Activated T-cell treated with anti-CD3 and anti-CD28 coated beads, Interleukin-2, amount 50 U/mL, for 4 hours (primary cell): ENCODE data around the gene ASCL2. TPM values are rescaled to one million over a fixed set of nuclear protein-coding genes. Genes with fewer than 3 reads are reported as not detected.
"Not testable (repeated sequence)": the region's sequence is repeated elsewhere in the genome, so short reads cannot be mapped to it uniquely, and the experiment has no call there.

ENCODE experiments used
- ATAC-seq, 2 donors: fragments of 200-7000 bp; cut with Tn5 transposase; one replicate each; pipeline ENCODE4 v1.10.0; 2021
- DNase-seq: peaks from one replicate; pipeline ENCODE4 v3.0.0-alpha.2; 2020
- H3K27me3 Mint-ChIP-seq: one replicate; pipeline ENCODE4 v1.8.0; 2021; ENCODE audit warnings: low read depth, mixed read lengths
- H3K36me3 Mint-ChIP-seq: one replicate; pipeline ENCODE4 v1.8.0; 2022; ENCODE audit warnings: mixed read lengths; ENCODE audit not compliant: insufficient read depth
- H3K4me1 Mint-ChIP-seq: one replicate; pipeline ENCODE4 v1.8.0; 2021; ENCODE audit warnings: low read depth, mixed read lengths
- H3K4me3 Mint-ChIP-seq: one replicate; pipeline ENCODE4 v1.8.0; 2021; ENCODE audit warnings: mild to moderate bottlenecking, moderate library complexity, mixed read lengths
- H3K9me3 Mint-ChIP-seq: one replicate; pipeline ENCODE4 v1.8.0; 2021; ENCODE audit warnings: mixed read lengths
- total RNA-seq, 3 donors: library from RNA; stranded (reverse); gene quantifications; one replicate each; pipeline ENCODE4 v1.2.1, GENCODE V29; 2021

The ASCL2 gene
- total RNA-seq, 3 donors from 2014 or later, result 1.2 to 2.4 (median 1.7) TPM

DNA sequence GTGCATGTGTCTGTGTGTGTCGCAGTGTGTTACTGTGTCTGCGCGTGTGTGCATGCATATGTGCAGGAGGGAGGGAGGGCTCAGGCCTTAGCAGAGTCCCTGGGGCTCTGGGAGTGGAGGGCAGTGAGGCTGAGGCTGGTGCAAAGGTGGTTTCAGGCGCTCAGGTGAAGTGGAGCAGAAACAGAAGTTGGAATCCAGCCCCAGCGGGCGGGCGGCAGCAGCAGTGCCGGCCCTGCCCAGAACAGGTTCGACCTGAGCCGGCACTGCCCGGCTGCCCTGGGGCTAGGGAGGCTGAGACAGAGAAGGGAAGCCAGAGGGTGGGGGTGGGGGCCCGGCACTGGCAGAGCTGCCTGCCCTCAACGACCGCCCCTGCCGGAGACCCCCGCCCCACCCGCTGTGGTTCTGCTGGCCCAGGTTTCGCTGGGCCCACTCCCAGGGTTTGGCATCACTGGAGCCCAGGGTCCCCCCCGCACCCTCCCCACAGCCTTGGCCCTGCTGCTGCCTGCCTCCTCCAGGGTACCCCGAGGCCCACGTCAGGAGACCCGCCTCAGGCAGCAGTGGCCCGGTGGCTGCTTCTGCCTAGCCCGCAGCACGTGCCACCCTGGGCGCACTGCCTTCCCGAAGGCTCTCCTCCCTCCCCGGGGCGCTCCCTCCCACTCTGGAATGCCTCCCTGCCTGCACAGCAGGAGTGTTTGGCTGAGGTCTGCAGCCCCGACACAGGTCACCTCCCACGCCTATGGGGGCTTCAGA lies 13.3 kb downstream of the ASCL2 start:
- no peak for ATAC-seq
- no peaks in the 10 kb centered on the region for H3K9me3 Mint-ChIP-seq
- no peaks in the 10 kb centered on the region for H3K27me3 Mint-ChIP-seq
- DNase-seq, result no peak
- no peak overlapping the region for H3K4me3 Mint-ChIP-seq
- no peaks in the 10 kb centered on the region for H3K4me1 Mint-ChIP-seq
- H3K36me3 Mint-ChIP-seq, result no peaks in the 10 kb centered on the region

DNA sequence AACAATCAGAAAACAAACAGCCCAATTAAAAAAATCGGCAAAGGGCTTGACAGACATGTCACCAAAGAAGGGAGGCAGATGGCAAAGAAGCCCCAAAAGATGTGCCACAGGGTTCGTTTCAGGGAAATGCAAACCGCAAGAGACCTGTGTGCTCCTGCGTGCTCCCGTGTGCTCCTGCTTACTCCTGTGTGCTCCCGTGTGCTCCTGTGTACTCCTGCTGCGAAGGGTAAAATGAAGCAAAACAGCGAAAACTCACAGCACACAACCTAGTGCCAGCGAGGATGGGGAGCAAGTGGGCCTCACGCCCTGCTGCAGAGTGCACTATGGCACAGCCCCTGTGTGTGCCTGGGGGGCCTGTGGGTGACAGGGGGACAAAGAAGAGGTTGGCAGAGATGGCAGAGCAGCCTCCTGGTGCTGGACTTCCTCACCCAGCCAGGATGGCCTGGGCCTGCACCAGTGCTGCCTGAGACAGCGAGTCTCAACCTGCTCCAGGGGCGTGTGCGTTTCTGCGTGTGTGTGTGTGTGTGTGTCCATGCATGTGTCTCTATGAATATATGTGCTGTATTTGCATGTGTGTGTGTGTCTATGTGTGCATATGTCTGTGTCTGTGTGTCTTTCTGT lies 14.0 kb downstream of the ASCL2 start:
- Mint-ChIP-seq H3K9me3 (no peaks in the 10 kb centered on the region), H3K4me1 (no peaks in the 10 kb centered on the region), H3K36me3 (no peaks in the 10 kb centered on the region), H3K4me3 (no peak overlapping the region), H3K27me3 (no peaks in the 10 kb centered on the region)
- no peak for ATAC-seq
- DNase-seq, result no peak

DNA sequence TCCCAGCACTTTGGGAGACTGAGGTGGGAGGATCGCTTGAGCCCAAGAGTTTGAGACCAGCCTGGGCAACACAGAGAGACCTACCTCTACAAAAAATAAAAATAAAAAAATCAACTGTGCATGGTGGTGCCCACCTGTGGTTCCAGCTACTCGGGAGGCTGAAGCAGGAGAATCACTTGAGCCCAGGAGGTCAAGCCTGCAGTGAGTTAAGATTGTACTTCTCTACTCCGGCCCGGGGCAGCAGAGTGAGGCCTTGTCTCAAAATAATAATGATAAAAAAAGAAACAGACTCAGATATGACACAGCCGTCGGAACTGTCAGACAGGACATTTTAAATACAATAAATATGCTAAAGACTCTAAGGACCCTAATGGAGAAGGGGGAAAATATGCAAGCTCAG lies 18.4 kb downstream of the ASCL2 start:
- DNase-seq, result no peak
- Mint-ChIP-seq H3K4me1 (no peaks in the 10 kb centered on the region), H3K9me3 (no peaks in the 10 kb centered on the region), H3K36me3 (no peaks in the 10 kb centered on the region), H3K27me3 (peaks cover 9% of the 10 kb centered on the region), H3K4me3 (no peak overlapping the region)
- ATAC-seq, result no peak

DNA sequence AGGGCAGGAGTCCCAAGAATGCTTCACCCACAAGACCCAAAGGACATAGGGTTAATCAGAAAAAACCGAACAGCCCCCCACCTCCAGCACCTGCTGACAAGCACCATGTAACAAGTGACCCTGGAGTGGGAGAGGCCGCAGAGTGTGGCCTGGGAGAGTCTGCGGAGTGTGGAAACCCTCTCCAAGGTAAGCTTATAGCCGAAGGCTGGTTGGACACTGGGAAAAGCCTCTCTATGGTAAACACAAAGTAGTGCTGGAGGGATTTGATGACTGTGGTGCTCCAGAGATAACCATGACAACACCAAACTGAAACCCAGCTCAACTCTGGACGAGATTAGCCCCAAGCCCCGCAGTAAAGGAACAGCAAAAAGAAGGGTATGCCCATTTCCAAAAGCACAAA lies 19.2 kb downstream of the ASCL2 start:
- Mint-ChIP-seq H3K4me3 (no peak overlapping the region), H3K27me3 (peaks cover 9% of the 10 kb centered on the region), H3K9me3 (no peaks in the 10 kb centered on the region), H3K4me1 (no peaks in the 10 kb centered on the region), H3K36me3 (no peaks in the 10 kb centered on the region)
- ATAC-seq (no peak), DNase-seq (no peak)

DNA sequence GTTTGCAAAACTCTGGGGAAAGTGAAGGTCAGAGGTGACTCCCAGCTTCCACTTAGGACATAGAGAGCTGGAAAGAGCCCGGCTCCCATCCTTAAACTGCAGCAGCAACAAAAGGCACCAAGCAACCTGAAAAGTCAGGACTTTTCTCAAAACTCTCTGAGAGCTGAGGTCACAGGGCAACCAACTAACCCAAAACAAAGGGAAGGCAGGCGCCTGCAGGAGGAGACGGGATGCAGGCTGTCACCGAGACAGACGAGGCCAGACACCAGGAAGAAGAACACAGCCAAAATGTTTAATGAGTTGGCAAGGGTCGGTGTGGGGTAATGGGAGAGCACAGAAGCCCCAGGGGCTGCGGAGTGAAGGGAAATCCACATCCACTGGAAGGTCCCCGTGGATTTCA lies 19.9 kb downstream of the ASCL2 start:
- Mint-ChIP-seq H3K27me3 (peaks cover 9% of the 10 kb centered on the region), H3K4me3 (no peak overlapping the region), H3K4me1 (no peaks in the 10 kb centered on the region), H3K36me3 (no peaks in the 10 kb centered on the region), H3K9me3 (no peaks in the 10 kb centered on the region)
- DNase-seq, result no peak
- ATAC-seq, result no peak

DNA sequence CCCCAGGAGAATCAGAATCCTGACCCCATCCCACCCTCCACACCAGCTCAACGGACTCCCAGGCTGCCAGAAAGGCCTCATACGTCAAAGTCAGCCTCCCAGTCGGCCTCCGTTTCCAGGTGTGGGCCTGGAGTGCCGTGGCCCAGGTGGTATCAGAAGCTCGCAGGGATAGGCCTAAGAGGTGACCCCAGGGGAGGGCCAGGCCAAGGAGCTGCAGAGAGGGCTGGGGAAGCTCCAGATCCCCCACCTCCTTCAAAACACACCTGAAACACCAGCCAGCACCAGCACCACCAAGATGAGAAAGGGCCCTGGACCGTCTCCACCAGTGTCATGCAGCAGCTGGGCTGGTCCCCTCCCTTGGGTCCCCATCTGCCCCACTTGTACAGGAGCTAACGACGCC lies 20.3 kb downstream of the ASCL2 start:
- peaks cover 9% of the 10 kb centered on the region for H3K27me3 Mint-ChIP-seq

DNA sequence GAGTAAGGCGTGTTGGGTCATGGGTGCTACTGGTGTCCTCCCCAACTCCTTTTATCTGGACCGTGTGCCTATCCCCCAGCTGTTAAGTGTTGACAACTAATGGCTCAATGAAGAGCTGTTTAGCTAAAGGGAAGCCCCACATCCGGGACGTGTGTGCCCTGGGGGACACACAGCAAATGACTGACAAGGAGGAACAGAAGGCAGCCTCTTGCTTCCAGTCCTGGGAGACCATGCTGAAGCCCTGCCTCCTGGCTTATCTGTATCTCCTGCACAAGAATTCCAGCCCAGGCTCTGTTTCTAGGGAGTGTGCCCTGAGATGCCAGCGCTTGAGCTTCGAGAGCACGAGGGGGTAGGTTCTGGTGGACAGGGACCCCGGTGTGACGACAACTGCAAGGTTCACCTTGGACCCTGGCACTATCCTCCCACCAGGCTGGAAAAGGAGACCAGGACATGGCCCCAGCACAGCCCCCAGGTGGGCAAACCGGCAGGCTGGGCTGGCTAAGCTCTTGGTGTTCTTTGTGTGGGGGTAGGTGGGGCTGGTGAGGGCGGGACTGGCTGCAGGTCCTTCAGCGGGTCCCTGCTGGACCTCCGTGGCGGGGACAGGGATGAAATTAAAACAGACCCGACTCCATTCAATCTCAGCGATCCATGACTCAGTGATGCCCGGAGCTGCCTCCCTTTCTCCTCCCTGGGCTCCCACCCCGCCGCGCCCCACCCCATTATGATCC lies 21.0 kb downstream of the ASCL2 start:
- H3K9me3 Mint-ChIP-seq, result no peaks in the 10 kb centered on the region
- ATAC-seq (no peak), DNase-seq (no peak)
- peaks cover 9% of the 10 kb centered on the region for H3K27me3 Mint-ChIP-seq
- H3K4me1 Mint-ChIP-seq, result no peaks in the 10 kb centered on the region
- H3K36me3 Mint-ChIP-seq, result no peaks in the 10 kb centered on the region
- H3K4me3 Mint-ChIP-seq, result no peak overlapping the region

More for the DNA sequence above, 20.3 kb downstream of the ASCL2 start:
- Mint-ChIP-seq H3K4me3 (no peak overlapping the region), H3K9me3 (no peaks in the 10 kb centered on the region), H3K36me3 (no peaks in the 10 kb centered on the region), H3K4me1 (no peaks in the 10 kb centered on the region)
- no peak for ATAC-seq
- no peak for DNase-seq

DNA sequence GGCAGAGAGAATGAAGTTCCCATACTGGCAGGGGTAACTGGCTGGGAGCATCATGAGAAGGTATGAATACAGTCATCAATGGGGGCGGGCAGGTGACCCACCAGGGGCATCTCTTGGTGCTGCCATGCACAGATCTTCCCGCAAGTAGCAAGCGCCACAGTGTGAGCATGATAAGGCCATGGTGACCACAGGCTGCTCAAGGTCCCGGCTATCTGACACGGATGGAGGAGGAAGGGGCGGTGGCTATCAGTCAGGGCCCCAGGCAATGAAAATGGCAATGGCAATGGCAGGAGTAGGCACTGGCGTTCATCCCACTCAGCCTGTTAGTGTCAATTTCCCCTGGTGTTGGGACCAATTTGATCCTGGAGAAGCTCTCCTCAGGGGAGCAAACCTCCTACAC lies 21.6 kb downstream of the ASCL2 start:
- ATAC-seq, result no peak
- Mint-ChIP-seq H3K9me3 (no peaks in the 10 kb centered on the region), H3K27me3 (peaks cover 9% of the 10 kb centered on the region), H3K36me3 (no peaks in the 10 kb centered on the region), H3K4me3 (no peak overlapping the region), H3K4me1 (no peaks in the 10 kb centered on the region)
- no peak for DNase-seq

DNA sequence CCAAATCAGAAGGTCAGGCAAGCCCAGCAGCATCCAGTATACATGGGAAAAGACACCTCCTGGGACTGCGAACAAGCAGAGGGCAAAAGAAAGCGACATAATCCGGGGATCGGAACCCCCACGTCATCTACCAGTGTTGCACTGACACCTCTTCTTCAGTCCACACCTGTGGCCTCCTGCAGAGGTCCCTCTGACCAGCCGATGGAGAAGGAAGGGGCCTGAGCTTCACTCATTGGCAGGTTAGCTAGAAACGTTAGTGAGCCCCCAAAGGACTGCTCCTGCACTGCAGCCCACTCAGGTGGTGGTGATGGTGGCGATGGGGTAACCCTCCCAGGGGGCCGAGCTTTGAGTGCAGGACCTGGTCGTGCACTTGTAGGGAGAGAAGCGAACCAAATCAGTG lies 22.1 kb downstream of the ASCL2 start:
- no peaks in the 10 kb centered on the region for H3K9me3 Mint-ChIP-seq
- H3K4me1 Mint-ChIP-seq, result no peaks in the 10 kb centered on the region
- H3K4me3 Mint-ChIP-seq, result no peak overlapping the region
- DNase-seq (no peak), ATAC-seq (no peak)
- no peaks in the 10 kb centered on the region for H3K36me3 Mint-ChIP-seq
- peaks cover 9% of the 10 kb centered on the region for H3K27me3 Mint-ChIP-seq

DNA sequence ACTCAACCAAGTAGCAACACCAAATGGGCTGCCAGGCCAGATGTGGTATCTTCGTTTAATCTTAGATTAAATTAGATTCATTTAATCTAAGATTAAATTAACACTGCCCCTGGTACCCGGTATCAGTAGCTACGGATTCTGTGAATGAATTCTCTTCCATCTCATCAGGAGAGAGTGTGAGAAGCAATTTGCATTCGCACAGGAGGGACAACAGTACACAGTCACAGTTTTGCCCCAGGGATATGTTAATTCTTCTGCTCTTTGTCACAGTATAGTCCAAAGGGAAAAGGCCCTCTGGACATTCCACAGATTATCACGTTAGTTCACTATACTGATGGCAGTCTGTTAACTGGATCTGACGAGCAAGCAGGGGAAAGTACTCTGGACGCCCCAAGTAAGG lies 22.9 kb downstream of the ASCL2 start:
- DNase-seq (no peak), ATAC-seq (no peak)
- H3K36me3 Mint-ChIP-seq, result peaks cover 2% of the 10 kb centered on the region
- peaks cover 11% of the 10 kb centered on the region for H3K27me3 Mint-ChIP-seq
- H3K4me1 Mint-ChIP-seq, result no peaks in the 10 kb centered on the region
- H3K9me3 Mint-ChIP-seq, result peaks cover 5% of the 10 kb centered on the region
- no peak overlapping the region for H3K4me3 Mint-ChIP-seq

DNA sequence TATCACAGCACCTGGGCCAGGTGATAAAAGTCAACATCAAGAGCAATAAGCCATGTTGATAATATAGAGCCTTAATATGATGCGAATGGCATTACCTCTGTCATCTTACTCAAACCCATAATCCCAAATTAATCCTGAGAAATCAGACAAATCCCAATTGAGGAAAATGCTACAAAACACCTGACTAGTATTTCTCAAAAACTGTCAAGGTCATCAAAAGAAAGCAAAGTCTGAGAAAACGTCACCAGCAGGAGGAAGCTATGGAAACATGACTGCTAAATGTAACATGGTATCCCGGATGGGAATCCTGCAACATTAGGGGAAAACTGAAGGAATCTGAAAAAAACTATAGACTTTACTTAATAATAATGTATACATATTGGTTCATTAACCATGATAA lies 29.6 kb downstream of the ASCL2 start:
- peaks cover 2% of the 10 kb centered on the region for H3K27me3 Mint-ChIP-seq
- H3K4me3 Mint-ChIP-seq, result no peak overlapping the region
- DNase-seq (no peak), ATAC-seq (no peak)
- H3K4me1 Mint-ChIP-seq, result no peaks in the 10 kb centered on the region
- peaks cover 18% of the 10 kb centered on the region for H3K9me3 Mint-ChIP-seq
- H3K36me3 Mint-ChIP-seq, result peaks cover 2% of the 10 kb centered on the region

DNA sequence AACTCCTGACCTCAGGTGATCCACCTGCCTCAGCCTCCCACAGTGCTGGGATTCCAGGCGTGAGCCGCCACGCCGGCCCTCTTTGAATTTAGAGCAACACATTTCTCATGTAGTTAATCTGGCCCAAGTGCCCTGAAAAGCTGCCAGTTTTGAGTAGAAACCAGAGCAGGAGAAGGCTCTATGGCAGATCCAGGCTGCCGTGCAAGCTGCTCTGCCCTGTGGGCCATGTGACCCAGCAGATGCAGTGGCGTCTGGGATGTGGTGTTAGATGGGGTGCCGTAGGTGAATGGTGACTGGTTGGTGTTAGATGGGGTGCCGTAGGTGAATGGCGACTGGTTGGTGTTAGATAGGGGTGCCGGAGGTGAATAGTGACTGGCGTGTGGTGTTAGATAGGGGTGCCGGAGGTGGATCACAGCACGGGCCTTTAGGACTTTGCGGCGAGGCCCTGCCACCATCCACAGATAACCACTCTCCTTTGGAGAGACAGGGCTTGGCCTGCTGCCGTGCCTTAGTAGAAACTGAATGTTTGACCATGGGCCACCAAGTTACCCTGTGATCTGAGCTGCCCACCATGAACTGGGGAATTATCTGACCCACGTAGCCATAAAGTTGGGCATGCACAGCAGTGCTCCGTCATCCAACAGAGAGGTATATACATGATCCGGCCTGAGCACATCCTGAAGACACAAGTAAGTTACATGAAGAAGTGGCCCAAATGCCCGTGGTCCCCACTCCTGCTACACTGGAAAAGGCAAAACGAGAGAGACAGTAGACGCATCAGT lies 32.7 kb downstream of the ASCL2 start:
- Mint-ChIP-seq H3K4me1 (no peaks in the 10 kb centered on the region), H3K9me3 (peaks cover 15% of the 10 kb centered on the region), H3K36me3 (no peaks in the 10 kb centered on the region), H3K4me3 (no peak overlapping the region), H3K27me3 (no peaks in the 10 kb centered on the region)
- ATAC-seq (no peak), DNase-seq (no peak)

DNA sequence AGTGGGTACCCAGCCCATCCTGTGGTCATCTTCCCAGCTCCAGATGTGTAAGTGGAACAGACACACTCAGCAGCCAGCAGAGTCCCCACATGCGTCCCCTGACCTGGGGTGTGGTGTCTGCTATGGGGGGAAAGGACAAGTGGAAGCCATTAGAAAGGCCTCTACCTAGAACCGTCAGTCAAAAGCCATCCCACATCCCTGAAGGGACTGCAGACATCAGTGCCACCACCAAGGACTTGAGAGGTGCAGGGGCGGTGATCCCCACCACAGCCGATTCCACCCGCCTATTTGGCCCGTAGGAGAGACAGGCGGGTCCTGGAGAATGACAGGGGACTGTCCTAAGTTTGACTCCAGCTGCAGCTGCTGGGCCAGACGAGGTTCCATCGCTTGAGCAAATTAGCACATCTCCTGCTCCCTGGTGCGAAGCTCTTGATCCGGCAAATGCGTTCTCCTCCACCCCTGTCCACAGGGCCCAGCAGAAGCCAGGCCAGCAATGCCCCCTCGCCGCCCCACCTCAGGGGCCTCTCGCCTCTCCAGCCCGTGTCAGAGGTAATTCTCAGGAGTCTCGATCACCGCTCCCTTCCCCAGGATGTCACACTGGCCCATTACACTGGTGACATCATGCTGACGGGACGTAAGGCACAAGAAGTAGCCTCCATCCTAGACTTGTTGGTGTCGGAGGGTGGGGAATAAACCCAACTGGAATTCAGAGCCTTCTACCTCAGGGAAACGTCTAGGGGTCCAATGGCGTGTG lies 33.8 kb downstream of the ASCL2 start:
- peaks cover 12% of the 10 kb centered on the region for H3K9me3 Mint-ChIP-seq

More for the DNA sequence above, 33.8 kb downstream of the ASCL2 start:
- not testable (repeated sequence) for H3K4me3 Mint-ChIP-seq, ATAC-seq, H3K36me3 Mint-ChIP-seq, H3K27me3 Mint-ChIP-seq, DNase-seq, H3K4me1 Mint-ChIP-seq
